Type B pancreatic cell (in vitro differentiated cells): Measurements from ENCODE around the gene FRAT2. TPM values are rescaled to one million over a fixed set of nuclear protein-coding genes. Genes with fewer than 3 reads are reported as not detected.

ENCODE experiments used
- DNase-seq: peaks from one replicate; pipeline ENCODE4 v3.0.0; 2021; ENCODE audit warnings: mixed read lengths; ENCODE audit not compliant: unreplicated experiment; ENCODE audit errors: extremely low spot score
- H3K27ac Mint-ChIP-seq: 2 replicates; pipeline ENCODE4 v1.8.0; 2021; ENCODE audit warnings: mild to moderate bottlenecking, mixed read lengths
- H3K27me3 Mint-ChIP-seq: 2 replicates; pipeline ENCODE4 v1.8.0; 2021; ENCODE audit warnings: mixed read lengths
- H3K36me3 Mint-ChIP-seq: 2 replicates; pipeline ENCODE4 v1.8.0; 2021; ENCODE audit warnings: mixed read lengths
- H3K4me1 Mint-ChIP-seq: one replicate; pipeline ENCODE4 v1.8.0; 2021; ENCODE audit warnings: mixed read lengths; ENCODE audit not compliant: unreplicated experiment
- H3K4me3 Mint-ChIP-seq: 2 replicates; pipeline ENCODE4 v1.8.0; 2021; ENCODE audit warnings: mild to moderate bottlenecking, mixed read lengths
- H3K9me3 Mint-ChIP-seq: 2 replicates; pipeline ENCODE4 v1.8.0; 2021; ENCODE audit warnings: mixed read lengths
- CTCF ChIP-seq: fragments of 200-600 bp; sonication (generic); conservative IDR thresholded peaks from 2 replicates; pipeline ENCODE4 v1.5.0; 2021; ENCODE audit warnings: antibody characterized with exemption, mild to moderate bottlenecking
- long read RNA-seq: library from polyadenylated mRNA; unstranded; transcript quantifications from one replicate; pipeline ENCODE4 v2.0.0, GENCODE V29; 2020
- total RNA-seq: library from RNA; stranded (reverse); gene quantifications from 2 replicates; pipeline ENCODE4 v1.2.1, GENCODE V29; 2021; ENCODE audit warnings: low replicate concordance

Gene FRAT2
- total RNA-seq: 23.1 and 36.4 TPM in 2 replicates
- long read RNA-seq, partial matches to known transcripts: 0 of 1 reads
- long read RNA-seq, other reads (novel, unspliced or antisense): 0 of 1 reads

GRCh38 chr10:97334370-97335175, at the start of gene FRAT2:
FRAT2 (minus strand) TSS chr10:97334729; CDS start chr10:97334572, 157 bp downstream.
- TF ChIP-seq CTCF: no peak
- H3K9me3 Mint-ChIP-seq: no peaks in the 10 kb centered on the region
- peak within 1 kb of the TSS; percentile 94 for H3K4me3 Mint-ChIP-seq
- H3K27me3 Mint-ChIP-seq: peaks cover 41% of the 10 kb centered on the region
- peak within 1 kb of the TSS; percentile 98 for H3K27ac Mint-ChIP-seq
- peaks cover 42% of the 10 kb centered on the region for H3K4me1 Mint-ChIP-seq
- peaks cover 16% of the 10 kb centered on the region for H3K36me3 Mint-ChIP-seq
- peak; percentile 91 for DNase-seq

GRCh38 chr10:97384156-97384555, 49.6 kb upstream of the FRAT2 start:
- no peak overlapping the region for H3K4me3 Mint-ChIP-seq
- TF ChIP-seq CTCF: no peak
- H3K9me3 Mint-ChIP-seq: no peaks in the 10 kb centered on the region
- H3K27me3 Mint-ChIP-seq: no peaks in the 10 kb centered on the region
- H3K36me3 Mint-ChIP-seq: peaks cover 9% of the 10 kb centered on the region
- H3K27ac Mint-ChIP-seq: no peak overlapping the region
- no peaks in the 10 kb centered on the region for H3K4me1 Mint-ChIP-seq
- DNase-seq: no peak

- H3K4me1 Mint-ChIP-seq: no peaks in the 10 kb centered on the region
- DNase-seq: no peak
- H3K27ac Mint-ChIP-seq: no peak overlapping the region
- H3K27me3 Mint-ChIP-seq: no peaks in the 10 kb centered on the region
- TF ChIP-seq CTCF: no peak
- no peak overlapping the region for H3K4me3 Mint-ChIP-seq
- H3K9me3 Mint-ChIP-seq: no peaks in the 10 kb centered on the region
- H3K36me3 Mint-ChIP-seq: peaks cover 4% of the 10 kb centered on the region
Measured at GRCh38 chr10:97383159-97383558, 48.6 kb upstream of the FRAT2 start.

GRCh38 chr10:97381626-97382025, 47.1 kb upstream of the FRAT2 start:
- peaks cover 7% of the 10 kb centered on the region for H3K36me3 Mint-ChIP-seq
- DNase-seq: no peak
- no peaks in the 10 kb centered on the region for H3K27me3 Mint-ChIP-seq
- no peak for TF ChIP-seq CTCF
- no peak overlapping the region for H3K27ac Mint-ChIP-seq
- H3K9me3 Mint-ChIP-seq: no peaks in the 10 kb centered on the region
- H3K4me3 Mint-ChIP-seq: no peak overlapping the region
- no peaks in the 10 kb centered on the region for H3K4me1 Mint-ChIP-seq

- no peaks in the 10 kb centered on the region for H3K9me3 Mint-ChIP-seq
Measured at GRCh38 chr10:97380516-97380915, 46.0 kb upstream of the FRAT2 start.

More at GRCh38 chr10:97380516-97380915, 46.0 kb upstream of the FRAT2 start:
- no peak for DNase-seq
- Mint-ChIP-seq H3K36me3 (peaks cover 7% of the 10 kb centered on the region), H3K4me1 (no peaks in the 10 kb centered on the region), H3K27me3 (no peaks in the 10 kb centered on the region), H3K4me3 (no peak overlapping the region), H3K27ac (no peak overlapping the region)
- no peak for TF ChIP-seq CTCF
